Spleen (tissue), 11 donors: ENCODE data around the gene GJC2. TPM values are rescaled to one million over a fixed set of nuclear protein-coding genes. Genes with fewer than 3 reads are reported as not detected.

Source experiments
- DNase-seq: peaks from one replicate; pipeline ENCODE4 v3.0.0-alpha.2; 2020
- H3K27ac ChIP-seq, 8 donors: fragments of 200-600 bp; sonication (generic) in 7 of 8; 1 replicate in 4 of 8; 2 replicates in 4 of 8; pipeline versions ENCODE4 v1.5.0 to v1.8.0; 2016 to 2021; ENCODE audit warnings: inconsistent platforms in 4 of 8, mild to moderate bottlenecking in 4 of 8, moderate library complexity in 1 of 8
- H3K27me3 ChIP-seq, 7 donors: fragments of 200-600 bp; sonication (generic) in 6 of 7; replicated peaks in 1 of 7; 1 replicate in 4 of 7; 2 replicates in 3 of 7; pipeline versions ENCODE4 v1.5.0 to v1.8.0; 2016 to 2021; ENCODE audit warnings: inconsistent platforms in 3 of 7, mild to moderate bottlenecking in 1 of 7
- H3K36me3 ChIP-seq, 6 donors: fragments of 200-600 bp; sonication (generic) in 5 of 6; 1 replicate in 4 of 6; 2 replicates in 2 of 6; pipeline versions ENCODE4 v1.5.0 to v1.8.0; 2016 to 2021; ENCODE audit warnings: inconsistent platforms in 2 of 6
- H3K4me1 ChIP-seq, 6 donors: fragments of 200-600 bp; sonication (generic) in 5 of 6; 1 replicate in 3 of 6; 2 replicates in 3 of 6; pipeline versions ENCODE4 v1.5.0 to v1.8.0; 2016 to 2021; ENCODE audit warnings: inconsistent platforms in 3 of 6
- H3K4me3 ChIP-seq, 8 donors: fragments of 200-600 bp; sonication (generic) in 7 of 8; 1 replicate in 4 of 8; 2 replicates in 4 of 8; pipeline versions ENCODE4 v1.5.0 to v1.8.0; 2016 to 2021; ENCODE audit warnings: inconsistent platforms in 4 of 8, mild to moderate bottlenecking in 4 of 8, moderate library complexity in 2 of 8
- H3K9me3 ChIP-seq, 8 donors: fragments of 200-600 bp; sonication (generic) in 7 of 8; 1 replicate in 4 of 8; 2 replicates in 4 of 8; pipeline versions ENCODE4 v1.5.0 to v1.8.0; 2016 to 2021; ENCODE audit warnings: inconsistent platforms in 4 of 8
- CTCF ChIP-seq, 11 experiments: fragments of 200-600 bp in 7 of 11; fragments of 450-650 bp in 4 of 11; sonication (generic) in 4 of 11; IDR thresholded peaks in 8 of 11; conservative IDR thresholded peaks in 3 of 11; 1 replicate in 7 of 11; 2 replicates in 4 of 11; pipeline versions ENCODE4 v1.4.0 to v1.8.0; 2016 to 2021; ENCODE audit warnings: antibody characterized with exemption in 11 of 11, inconsistent platforms in 4 of 11, mild to moderate bottlenecking in 1 of 11
- POLR2A ChIP-seq, 3 donors: fragments of 450-650 bp; IDR thresholded peaks; one replicate each; pipeline ENCODE4 v1.5.1; 2017; ENCODE audit warnings: antibody characterized with exemption in 3 of 3, mild to moderate bottlenecking in 1 of 3
- POLR2AphosphoS5 ChIP-seq, 3 donors: sonication (generic); formaldehyde crosslinking; IDR thresholded peaks; one replicate each; pipeline ENCODE4 v1.5.1; 2017; ENCODE audit warnings: antibody characterized with exemption in 3 of 3
- WGBS, 5 donors: extraction: QIAGEN DNeasy Blood & Tissue Kit in 3 of 5; methylation state at CpG; one replicate each; pipeline versions ENCODE4 v1.1.5 to v1.1.7; 2013 to 2018; 5-methylcytosine and 5-hydroxymethylcytosine counted together
- intact Hi-C: fragments of 100-400 bp; cut with DNase I; formaldehyde crosslinking; loops from one replicate; pipeline ENCODE4 v1.15.0; 2023; ENCODE audit warnings: low total_unique reads
- polyA plus RNA-seq, 3 donors: library from polyadenylated mRNA; stranded (reverse); fragments of 200-250 nt; gene quantifications; one replicate each; pipeline ENCODE4 v1.2.1, GENCODE V29; 2013
- total RNA-seq, 7 donors: library from RNA; depleted of rRNA in 3 of 7; stranded (reverse); fragments of >200 nt in 3 of 7; fragmentation: NEBNext Ultra II Directional in 4 of 7; extraction: Animal tissue kit (Norgen Biotek cat#: 25700) in 4 of 7; gene quantifications; one replicate each; pipeline versions ENCODE4 v1.1.0 to v1.2.1, GENCODE V29; 2016 to 2021
- donor health status: healthy with polysubstance abuse.
- donor health status: DM: no; HTN: no; CAD: no; lungs with moderate emphysema.
- donor health status: DM: no; HTN: no; CAD: no.
- donor health status: Bipolar disorder and iron deficiency.
- donor health status: healthy.
- donor health status: DM: no; HTN: no; CAD: no.
- donor health status: DM: yes; HTN: yes; CAD: no.

GJC2 gene
- total and polyA plus RNA-seq, 10 donors: 0.35 to 3.5 (median 1.3) TPM

- TF ChIP-seq CTCF (IDR thresholded peaks at IDR 0.05 in 8 of 11, conservative IDR thresholded peaks at IDR 0.05 in 3 of 11): no peak
- TF ChIP-seq POLR2AphosphoS5 (IDR thresholded peaks at IDR 0.05): peak in 1 of 3 donors; percentile 2
- no peak for TF ChIP-seq POLR2A (IDR thresholded peaks at IDR 0.05)
- WGBS, 5 donors: 61 to 95% (median 81%) methylated on average over 9 to 12 of the region's 12 CpGs
- Histone ChIP-seq H3K4me1 (peaks cover 15 to 61% (median 40%) of the 10 kb centered on the region in 6 donors), H3K4me3 (no peak overlapping the region), H3K27ac (peak overlapping the region in 6 of 8 donors; percentile 69 to 81 (median 77)), H3K9me3 (no peaks in the 10 kb centered on the region), H3K36me3 (peaks cover 0 to 42% (median 33%) of the 10 kb centered on the region in 6 donors), H3K27me3 (peaks cover 0 to 1% (median 0%) of the 10 kb centered on the region in 7 donors)
- intact Hi-C loops: no loop called here
- DNase-seq: no peak
These were observed 1.6 kb downstream of the GJC2 start for GRCh38 chr1:228151180-228151925.

- Histone ChIP-seq H3K36me3 (peaks cover 0 to 33% (median 24%) of the 10 kb centered on the region in 6 donors), H3K4me1 (peaks cover 15 to 64% (median 45%) of the 10 kb centered on the region in 6 donors), H3K9me3 (no peaks in the 10 kb centered on the region), H3K4me3 (no peak overlapping the region), H3K27me3 (peaks cover 0 to 11% (median 0%) of the 10 kb centered on the region in 7 donors), H3K27ac (peak overlapping the region in 3 of 8 donors; percentile 72 to 81 (median 78))
- TF ChIP-seq CTCF (IDR thresholded peaks at IDR 0.05 in 8 of 11, conservative IDR thresholded peaks at IDR 0.05 in 3 of 11) (no peak), POLR2AphosphoS5 (IDR thresholded peaks at IDR 0.05) (no peak), POLR2A (IDR thresholded peaks at IDR 0.05) (no peak)
- intact Hi-C loops: no loop called here
- DNase-seq: peak; percentile 59
- WGBS, 5 donors: 89 to 92% (median 91%) methylated on average over 16 to 19 of the region's 19 CpGs
These were observed 2.6 kb downstream of the GJC2 start for GRCh38 chr1:228152097-228152917.

- Histone ChIP-seq H3K4me1 (peaks cover 14 to 63% (median 45%) of the 10 kb centered on the region in 6 donors), H3K4me3 (no peak overlapping the region), H3K36me3 (peaks cover 0 to 27% (median 19%) of the 10 kb centered on the region in 6 donors), H3K27ac (peak overlapping the region in 1 of 8 donors; percentile 81), H3K27me3 (peaks cover 0 to 14% (median 0%) of the 10 kb centered on the region in 7 donors), H3K9me3 (no peaks in the 10 kb centered on the region)
- TF ChIP-seq POLR2AphosphoS5 (IDR thresholded peaks at IDR 0.05): no peak
- TF ChIP-seq POLR2A (IDR thresholded peaks at IDR 0.05): no peak
- TF ChIP-seq CTCF (IDR thresholded peaks at IDR 0.05 in 8 of 11, conservative IDR thresholded peaks at IDR 0.05 in 3 of 11): no peak
- peak; percentile 72 for DNase-seq
- 73 to 90% (median 85%) methylated on average over 3 of the region's 3 CpGs for WGBS, 5 donors
- intact Hi-C loops: no loop called here
These were observed 3.2 kb downstream of the GJC2 start for GRCh38 chr1:228152918-228153258.
